Measurements from ENCODE around the gene UNC5C.

Gene UNC5C

GRCh38 chr4:95317085-95317793, 231.5 kb downstream of the UNC5C start:
- DNase-seq, result no peak

GRCh38 chr4:95314573-95314972, 234.2 kb downstream of the UNC5C start:
- no peak for DNase-seq

- DNase-seq, result no peak
These were observed 243.9 kb downstream of the UNC5C start for GRCh38 chr4:95304898-95305297.

GRCh38 chr4:95300304-95300703, 248.5 kb downstream of the UNC5C start:
- no peak for DNase-seq

GRCh38 chr4:95296052-95296451, 252.7 kb downstream of the UNC5C start:
- no peak for DNase-seq

- no peak for DNase-seq
These were observed 253.6 kb downstream of the UNC5C start for GRCh38 chr4:95295157-95295556.

GRCh38 chr4:95294321-95294720, 254.5 kb downstream of the UNC5C start:
- DNase-seq, result no peak

GRCh38 chr4:95293014-95293413, 255.8 kb downstream of the UNC5C start:
- DNase-seq, result peak in 1 of 2 donors; percentile 11

- no peak for DNase-seq
These were observed 258.1 kb downstream of the UNC5C start for GRCh38 chr4:95290702-95291101.

GRCh38 chr4:95289028-95289634, 259.6 kb downstream of the UNC5C start:
- no peak for DNase-seq

- no peak for DNase-seq
These were observed 260.2 kb downstream of the UNC5C start for GRCh38 chr4:95288552-95288951.

GRCh38 chr4:95285797-95286196, 263.0 kb downstream of the UNC5C start:
- DNase-seq, result no peak

GRCh38 chr4:95284655-95285054, 264.1 kb downstream of the UNC5C start:
- DNase-seq, result no peak

GRCh38 chr4:95283320-95283719, 265.5 kb downstream of the UNC5C start:
- no peak for DNase-seq

- no peak for DNase-seq
These were observed 276.0 kb downstream of the UNC5C start for GRCh38 chr4:95272797-95273196.

GRCh38 chr4:95272036-95272435, 276.7 kb downstream of the UNC5C start:
- DNase-seq, result no peak

- no peak for DNase-seq
These were observed 279.8 kb downstream of the UNC5C start for GRCh38 chr4:95268819-95269565.

GRCh38 chr4:95267081-95267480, 281.7 kb downstream of the UNC5C start:
- no peak for DNase-seq

GRCh38 chr4:95265814-95266740, 282.7 kb downstream of the UNC5C start:
- DNase-seq, result no peak

- no peak for DNase-seq
These were observed 283.9 kb downstream of the UNC5C start for GRCh38 chr4:95264843-95265242.

- DNase-seq, result no peak
These were observed 284.8 kb downstream of the UNC5C start for GRCh38 chr4:95263960-95264359.

GRCh38 chr4:95263391-95263790, 285.4 kb downstream of the UNC5C start:
- no peak for DNase-seq
